Prostate gland (tissue), 2 donors: ENCODE data around the gene HCN3. TPM values are rescaled to one million over a fixed set of nuclear protein-coding genes. Genes with fewer than 3 reads are reported as not detected.

ENCODE experiments used
- DNase-seq: peaks from one replicate; pipeline ENCODE4 v3.0.0-alpha.2; 2019; ENCODE audit warnings: low spot score
- H3K27ac ChIP-seq, 2 donors: fragments of 200-600 bp; sonication (generic); 2 replicates each; pipeline ENCODE4 v1.5.1; 2017 to 2019
- H3K27me3 ChIP-seq: fragments of 200-600 bp; sonication (generic); replicated peaks from 2 replicates; pipeline ENCODE4 v1.5.1; 2019; ENCODE audit not compliant: insufficient read depth
- H3K36me3 ChIP-seq, 2 donors: fragments of 200-600 bp; sonication (generic); 1 replicate in 1 of 2; 2 replicates in 1 of 2; pipeline versions ENCODE4 v1.5.1 to v1.8.1; 2017 to 2019
- H3K4me1 ChIP-seq: fragments of 200-600 bp; sonication (generic); replicated peaks from 2 replicates; pipeline ENCODE4 v1.5.1; 2019
- H3K4me3 ChIP-seq, 2 donors: fragments of 200-600 bp; sonication (generic); 2 replicates each; pipeline ENCODE4 v1.5.1; 2017 to 2019
- H3K9me3 ChIP-seq: fragments of 200-600 bp; sonication (generic); 2 replicates; pipeline ENCODE4 v1.5.1; 2017
- CTCF ChIP-seq, 4 experiments: fragments of 200-600 bp in 2 of 4; fragments of 450-650 bp in 2 of 4; sonication (generic) in 2 of 4; IDR thresholded peaks; 1 replicate in 3 of 4; 2 replicates in 1 of 4; pipeline ENCODE4 v1.5.1; 2016 to 2019; ENCODE audit warnings: antibody characterized with exemption in 4 of 4, mild to moderate bottlenecking in 2 of 4, moderate library complexity in 2 of 4
- POLR2A ChIP-seq: fragments of 450-650 bp; IDR thresholded peaks from one replicate; pipeline ENCODE4 v1.6.1; 2016; ENCODE audit warnings: antibody characterized with exemption, mild to moderate bottlenecking
- POLR2AphosphoS5 ChIP-seq: sonication (generic); formaldehyde crosslinking; IDR thresholded peaks from one replicate; pipeline ENCODE4 v1.6.1; 2017; ENCODE audit warnings: antibody characterized with exemption
- WGBS: methylation state at CpG from one replicate; pipeline ENCODE4 v1.1.5; 2018; 5-methylcytosine and 5-hydroxymethylcytosine counted together
- intact Hi-C: fragments of 100-400 bp; cut with DNase I; formaldehyde crosslinking; loops from one replicate; pipeline ENCODE4 v1.14.2; 2022
- total RNA-seq, 2 donors: library from RNA; depleted of rRNA; stranded (reverse); fragments of >200 nt; gene quantifications; one replicate each; pipeline ENCODE4 v1.1.0, GENCODE V29; 2016

The HCN3 gene
- total RNA-seq, 2 donors from 2014 or later, result 1.9 to 2.6 TPM

- Histone ChIP-seq H3K27ac (peak within 1 kb of the TSS; percentile 94 to 97), H3K4me3 (peak within 1 kb of the TSS; percentile 92 to 94), H3K36me3 (no peaks in the 10 kb centered on the region), H3K9me3 (no peaks in the 10 kb centered on the region), H3K4me1 (peaks cover 12% of the 10 kb centered on the region), H3K27me3 (no peaks in the 10 kb centered on the region)
- peak; percentile 91 for TF ChIP-seq POLR2AphosphoS5
- peak in 1 of 4 experiments; percentile 40 for TF ChIP-seq CTCF (IDR thresholded peaks at IDR 0.05)
- peak; percentile 68 for TF ChIP-seq POLR2A
- intact Hi-C loops, result loop anchor here (5.0 kb wide), 1 partner anchor 67 kb away; the partner anchor contains the start of gene RUSC1
- WGBS, result under 1% methylated on average over 51 of the region's 54 CpGs
- peak; percentile 89 for DNase-seq
Observed at GRCh38 chr1:155255243-155256007, 21.8 kb upstream of the HCN3 start, which contains the start of gene ENTREP3. ENTREP3 (minus strand) TSS chr1:155255483; CDS start chr1:155254877, 606 bp downstream.

GRCh38 chr1:155256058-155256852 lies 21.0 kb upstream of the HCN3 start:
- H3K36me3 ChIP-seq, result no peaks in the 10 kb centered on the region
- H3K4me3 ChIP-seq, result peak overlapping the region; percentile 92 to 94
- no peaks in the 10 kb centered on the region for H3K27me3 ChIP-seq
- no peak for DNase-seq
- H3K4me1 ChIP-seq, result peaks cover 12% of the 10 kb centered on the region
- peak overlapping the region; percentile 94 to 97 for H3K27ac ChIP-seq
- 78% methylated on average over 20 of the region's 20 CpGs for WGBS
- TF ChIP-seq POLR2AphosphoS5 (no peak), CTCF (IDR thresholded peaks at IDR 0.05) (no peak), POLR2A (no peak)
- H3K9me3 ChIP-seq, result no peaks in the 10 kb centered on the region
- intact Hi-C loops, result loop anchor here (5.0 kb wide), 1 partner anchor 66 kb away; the partner anchor contains the start of gene RUSC1

GRCh38 chr1:155260276-155260675 lies 17.0 kb upstream of the HCN3 start:
- intact Hi-C loops, result no loop called here
- no peak for DNase-seq
- no peaks in the 10 kb centered on the region for H3K9me3 ChIP-seq
- TF ChIP-seq CTCF (IDR thresholded peaks at IDR 0.05) (no peak), POLR2A (no peak)
- 86% methylated on average over 5 of the region's 5 CpGs for WGBS
- peaks cover 0 to 13% of the 10 kb centered on the region in 2 donors for H3K36me3 ChIP-seq
- peaks cover 4% of the 10 kb centered on the region for H3K4me1 ChIP-seq
- no peaks in the 10 kb centered on the region for H3K27me3 ChIP-seq
- H3K27ac ChIP-seq, result no peak overlapping the region
- no peak overlapping the region for H3K4me3 ChIP-seq

- intact Hi-C loops, result no loop called here
Observed at GRCh38 chr1:155261493-155261851, 15.8 kb upstream of the HCN3 start.

More at GRCh38 chr1:155261493-155261851, 15.8 kb upstream of the HCN3 start:
- under 1% methylated on average over 9 of the region's 9 CpGs for WGBS
- TF ChIP-seq POLR2A (no peak), POLR2AphosphoS5 (no peak), CTCF (IDR thresholded peaks at IDR 0.05) (no peak)
- Histone ChIP-seq H3K9me3 (no peaks in the 10 kb centered on the region), H3K27ac (peak overlapping the region; percentile 72 to 79), H3K4me3 (peak overlapping the region; percentile 65 to 68), H3K36me3 (peaks cover 0 to 13% of the 10 kb centered on the region in 2 donors), H3K4me1 (no peaks in the 10 kb centered on the region), H3K27me3 (no peaks in the 10 kb centered on the region)
- no peak for DNase-seq
